NK-92 (cell line): Measurements from ENCODE around the gene MACROD2.
"Not testable (repeated sequence)": the region's sequence is repeated elsewhere in the genome, so short reads cannot be mapped to it uniquely, and the experiment has no call there.

Source experiments
- DNase-seq: peaks from one replicate; lab custom pipeline; 2025; ENCODE audit not compliant: unreplicated experiment; lab: John Stamatoyannopoulos, UW

MACROD2 gene

GRCh38 chr20:14966203-14966602 is 970.9 kb downstream of the MACROD2 start:
- DNase-seq: no peak

GRCh38 chr20:14966808-14967207 is 971.5 kb downstream of the MACROD2 start:
- DNase-seq: no peak

GRCh38 chr20:14972256-14972655 is 976.9 kb downstream of the MACROD2 start:
- no peak for DNase-seq

GRCh38 chr20:14972690-14973089 is 977.4 kb downstream of the MACROD2 start:
- no peak for DNase-seq

GRCh38 chr20:14979453-14979986 is 984.2 kb downstream of the MACROD2 start:
- no peak for DNase-seq

GRCh38 chr20:14981486-14981885 is 986.2 kb downstream of the MACROD2 start:
- not testable (repeated sequence) for DNase-seq

GRCh38 chr20:14982324-14982723 is 987.0 kb downstream of the MACROD2 start:
- not testable (repeated sequence) for DNase-seq

- no peak for DNase-seq
These were observed 989.0 kb downstream of the MACROD2 start for GRCh38 chr20:14984305-14984704.

GRCh38 chr20:14984768-14985622 is 989.7 kb downstream of the MACROD2 start:
- no peak for DNase-seq

- no peak for DNase-seq
These were observed 990.8 kb downstream of the MACROD2 start for GRCh38 chr20:14986026-14986655.

GRCh38 chr20:14986656-14987055 is 991.3 kb downstream of the MACROD2 start:
- DNase-seq: no peak

GRCh38 chr20:14989535-14990290 is 994.4 kb downstream of the MACROD2 start:
- no peak for DNase-seq

GRCh38 chr20:14991023-14991422 is 995.7 kb downstream of the MACROD2 start:
- no peak for DNase-seq

- no peak for DNase-seq
These were observed 996.8 kb downstream of the MACROD2 start for GRCh38 chr20:14992153-14992552.

- no peak for DNase-seq
These were observed 997.6 kb downstream of the MACROD2 start for GRCh38 chr20:14992961-14993360.

GRCh38 chr20:14996883-14997672 is 1001.8 kb downstream of the MACROD2 start:
- DNase-seq: no peak

GRCh38 chr20:14997791-14998190 is 1002.5 kb downstream of the MACROD2 start:
- DNase-seq: no peak

- DNase-seq: no peak
These were observed 1010.1 kb downstream of the MACROD2 start for GRCh38 chr20:15005300-15005986.

GRCh38 chr20:15011631-15012030 is 1016.3 kb downstream of the MACROD2 start:
- DNase-seq: no peak

GRCh38 chr20:15012566-15012965 is 1017.2 kb downstream of the MACROD2 start:
- DNase-seq: no peak
